K562 (cell line): Measurements from ENCODE around the gene MTHFR. TPM values are rescaled to one million over a fixed set of nuclear protein-coding genes. Genes with fewer than 3 reads are reported as not detected.

Experiments used
- RBM14 ChIP-seq: fragments of 200-400 bp; formaldehyde crosslinking; IDR thresholded peaks from 2 replicates; pipeline ENCODE4 v1.6.1; 2018; ENCODE audit warnings: low read depth, mild to moderate bottlenecking, low read length, moderate library complexity, borderline replicate concordance; ENCODE audit not compliant: insufficient read depth
- SMAD3 ChIP-seq: fragments of 450-650 bp; formaldehyde crosslinking; conservative IDR thresholded peaks from 2 replicates; pipeline ENCODE4 v1.4.0; 2020; ENCODE audit warnings: mild to moderate bottlenecking
- STAT5A ChIP-seq: IDR thresholded peaks from 2 replicates; pipeline ENCODE4 v1.6.1; 2012; ENCODE audit warnings: low read length, inconsistent platforms, borderline replicate concordance
- polyA plus RNA-seq, 8 experiments: library from polyadenylated mRNA; depleted of rRNA in 4 of 8; stranded (reverse) in 5 of 8; unstranded in 3 of 8; fragments of >200 nt; fragmentation: Nextera tagmentation in 2 of 8; fragmentation: Illumina TruSeq in 1 of 8; extraction: Ambion mirVana in 2 of 8; extraction: Trizol in 1 of 8; gene quantifications; 2 replicates each; pipeline versions ENCODE4 v1.2.1 to v1.2.3, GENCODE V29; 2011 to 2014; ENCODE audit warnings: inconsistent platforms in 1 of 8, missing spikeins in 1 of 8
- total RNA-seq, 7 experiments: library from RNA; depleted of rRNA in 6 of 7; stranded (reverse); fragments of >200 nt in 6 of 7; fragmentation: Illumina TruSeq in 2 of 7; extraction: Trizol in 2 of 7; gene quantifications; 2 replicates each; pipeline versions ENCODE4 v1.2.1 to v1.2.3, GENCODE V29; 2011 to 2021; ENCODE audit warnings: low replicate concordance in 1 of 7
- TF ChIP-seq, protein P1 (sequence below): fragments of 250-450 bp; sonication (Bioruptor Pico); IDR thresholded peaks from 2 replicates; pipeline ENCODE4 v1.8.0; 2021; ENCODE audit warnings: borderline replicate concordance, mild to moderate bottlenecking, moderate library complexity; ENCODE audit not compliant: poor library complexity, severe bottlenecking
- TF ChIP-seq, protein P2 (sequence below): fragments of 250-450 bp; sonication (Bioruptor Pico); IDR thresholded peaks from 2 replicates; pipeline ENCODE4 v1.5.0; 2020; ENCODE audit warnings: mild to moderate bottlenecking, borderline replicate concordance
- TF ChIP-seq, protein P3 (sequence below): fragments of 450-650 bp; IDR thresholded peaks from 2 replicates; pipeline ENCODE4 v1.6.1; 2018; ENCODE audit not compliant: partially characterized antibody
- TF ChIP-seq, protein P4 (sequence below): fragments of 250-450 bp; sonication (Bioruptor Pico); IDR thresholded peaks from 2 replicates; pipeline ENCODE4 v1.4.0; 2020; ENCODE audit warnings: mild to moderate bottlenecking
- TF ChIP-seq, protein P5 (sequence below): fragments of 450-650 bp; IDR thresholded peaks from 2 replicates; pipeline ENCODE4 v1.6.1; 2014; ENCODE audit warnings: low read depth, mild to moderate bottlenecking, moderate library complexity, borderline replicate concordance

Gene MTHFR
- total and polyA plus RNA-seq, 9 of the 15 experiments (the other 6 are each of a cell fraction or from before 2014, with no cell fraction given), result 5.0 to 104 (median 62.6) TPM

DNA sequence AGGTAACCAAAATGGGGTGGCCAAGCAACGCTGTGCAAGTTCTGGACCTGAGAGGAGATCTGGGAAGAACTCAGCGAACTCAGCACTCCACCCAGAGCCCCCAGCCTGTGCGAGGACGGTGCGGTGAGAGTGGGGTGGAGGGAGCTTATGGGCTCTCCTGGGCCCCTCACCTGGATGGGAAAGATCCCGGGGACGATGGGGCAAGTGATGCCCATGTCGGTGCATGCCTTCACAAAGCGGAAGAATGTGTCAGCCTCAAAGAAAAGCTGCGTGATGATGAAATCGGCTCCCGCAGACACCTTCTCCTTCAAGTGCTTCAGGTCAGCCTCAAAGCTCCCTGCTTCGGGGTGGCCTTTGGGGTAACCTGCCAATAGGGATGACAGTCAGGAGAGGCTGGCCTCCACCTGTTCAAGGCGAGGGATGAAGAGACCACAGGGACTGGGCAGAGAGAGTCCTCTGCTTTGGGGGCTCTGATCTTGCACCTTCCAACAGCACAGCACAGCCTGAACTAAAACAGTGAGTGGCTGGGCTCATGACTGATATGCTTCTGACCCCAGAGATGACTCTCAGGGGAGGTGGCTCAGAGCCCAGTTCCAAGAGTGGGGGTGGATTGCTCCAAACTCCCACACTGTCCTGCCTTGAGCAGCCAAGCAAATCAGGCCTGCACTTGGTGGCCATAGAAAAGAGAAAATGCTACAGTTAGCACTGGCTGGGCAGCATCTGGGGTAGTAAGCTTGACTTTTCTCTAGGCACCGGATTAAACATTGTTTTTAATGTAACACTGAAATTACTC is 9.5 kb downstream of the MTHFR start (continued):
- TF ChIP-seq, protein P1, sequence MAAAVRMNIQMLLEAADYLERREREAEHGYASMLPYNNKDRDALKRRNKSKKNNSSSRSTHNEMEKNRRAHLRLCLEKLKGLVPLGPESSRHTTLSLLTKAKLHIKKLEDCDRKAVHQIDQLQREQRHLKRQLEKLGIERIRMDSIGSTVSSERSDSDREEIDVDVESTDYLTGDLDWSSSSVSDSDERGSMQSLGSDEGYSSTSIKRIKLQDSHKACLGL (CRISPR knock-in tag), result peak; percentile 4
- TF ChIP-seq STAT5A, result no peak
- TF ChIP-seq, protein P2, sequence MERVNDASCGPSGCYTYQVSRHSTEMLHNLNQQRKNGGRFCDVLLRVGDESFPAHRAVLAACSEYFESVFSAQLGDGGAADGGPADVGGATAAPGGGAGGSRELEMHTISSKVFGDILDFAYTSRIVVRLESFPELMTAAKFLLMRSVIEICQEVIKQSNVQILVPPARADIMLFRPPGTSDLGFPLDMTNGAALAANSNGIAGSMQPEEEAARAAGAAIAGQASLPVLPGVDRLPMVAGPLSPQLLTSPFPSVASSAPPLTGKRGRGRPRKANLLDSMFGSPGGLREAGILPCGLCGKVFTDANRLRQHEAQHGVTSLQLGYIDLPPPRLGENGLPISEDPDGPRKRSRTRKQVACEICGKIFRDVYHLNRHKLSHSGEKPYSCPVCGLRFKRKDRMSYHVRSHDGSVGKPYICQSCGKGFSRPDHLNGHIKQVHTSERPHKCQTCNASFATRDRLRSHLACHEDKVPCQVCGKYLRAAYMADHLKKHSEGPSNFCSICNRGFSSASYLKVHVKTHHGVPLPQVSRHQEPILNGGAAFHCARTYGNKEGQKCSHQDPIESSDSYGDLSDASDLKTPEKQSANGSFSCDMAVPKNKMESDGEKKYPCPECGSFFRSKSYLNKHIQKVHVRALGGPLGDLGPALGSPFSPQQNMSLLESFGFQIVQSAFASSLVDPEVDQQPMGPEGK (CRISPR knock-in tag), result no peak
- TF ChIP-seq, protein P3, sequence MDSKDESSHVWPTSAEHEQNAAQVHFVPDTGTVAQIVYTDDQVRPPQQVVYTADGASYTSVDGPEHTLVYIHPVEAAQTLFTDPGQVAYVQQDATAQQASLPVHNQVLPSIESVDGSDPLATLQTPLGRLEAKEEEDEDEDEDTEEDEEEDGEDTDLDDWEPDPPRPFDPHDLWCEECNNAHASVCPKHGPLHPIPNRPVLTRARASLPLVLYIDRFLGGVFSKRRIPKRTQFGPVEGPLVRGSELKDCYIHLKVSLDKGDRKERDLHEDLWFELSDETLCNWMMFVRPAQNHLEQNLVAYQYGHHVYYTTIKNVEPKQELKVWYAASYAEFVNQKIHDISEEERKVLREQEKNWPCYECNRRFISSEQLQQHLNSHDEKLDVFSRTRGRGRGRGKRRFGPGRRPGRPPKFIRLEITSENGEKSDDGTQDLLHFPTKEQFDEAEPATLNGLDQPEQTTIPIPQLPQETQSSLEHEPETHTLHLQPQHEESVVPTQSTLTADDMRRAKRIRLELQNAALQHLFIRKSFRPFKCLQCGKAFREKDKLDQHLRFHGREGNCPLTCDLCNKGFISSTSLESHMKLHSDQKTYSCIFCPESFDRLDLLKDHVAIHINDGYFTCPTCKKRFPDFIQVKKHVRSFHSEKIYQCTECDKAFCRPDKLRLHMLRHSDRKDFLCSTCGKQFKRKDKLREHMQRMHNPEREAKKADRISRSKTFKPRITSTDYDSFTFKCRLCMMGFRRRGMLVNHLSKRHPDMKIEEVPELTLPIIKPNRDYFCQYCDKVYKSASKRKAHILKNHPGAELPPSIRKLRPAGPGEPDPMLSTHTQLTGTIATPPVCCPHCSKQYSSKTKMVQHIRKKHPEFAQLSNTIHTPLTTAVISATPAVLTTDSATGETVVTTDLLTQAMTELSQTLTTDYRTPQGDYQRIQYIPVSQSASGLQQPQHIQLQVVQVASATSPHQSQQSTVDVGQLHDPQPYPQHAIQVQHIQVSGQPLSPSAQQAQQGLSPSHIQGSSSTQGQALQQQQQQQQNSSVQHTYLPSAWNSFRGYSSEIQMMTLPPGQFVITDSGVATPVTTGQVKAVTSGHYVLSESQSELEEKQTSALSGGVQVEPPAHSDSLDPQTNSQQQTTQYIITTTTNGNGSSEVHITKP, result no peak
- TF ChIP-seq, protein P4, sequence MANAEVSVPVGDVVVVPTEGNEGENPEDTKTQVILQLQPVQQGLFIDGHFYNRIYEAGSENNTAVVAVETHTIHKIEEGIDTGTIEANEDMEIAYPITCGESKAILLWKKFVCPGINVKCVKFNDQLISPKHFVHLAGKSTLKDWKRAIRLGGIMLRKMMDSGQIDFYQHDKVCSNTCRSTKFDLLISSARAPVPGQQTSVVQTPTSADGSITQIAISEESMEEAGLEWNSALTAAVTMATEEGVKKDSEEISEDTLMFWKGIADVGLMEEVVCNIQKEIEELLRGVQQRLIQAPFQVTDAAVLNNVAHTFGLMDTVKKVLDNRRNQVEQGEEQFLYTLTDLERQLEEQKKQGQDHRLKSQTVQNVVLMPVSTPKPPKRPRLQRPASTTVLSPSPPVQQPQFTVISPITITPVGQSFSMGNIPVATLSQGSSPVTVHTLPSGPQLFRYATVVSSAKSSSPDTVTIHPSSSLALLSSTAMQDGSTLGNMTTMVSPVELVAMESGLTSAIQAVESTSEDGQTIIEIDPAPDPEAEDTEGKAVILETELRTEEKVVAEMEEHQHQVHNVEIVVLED (CRISPR knock-in tag), result peak; percentile 42; the same call in 1 of the 2 replicates
- TF ChIP-seq RBM14, result no peak
- TF ChIP-seq, protein P5, sequence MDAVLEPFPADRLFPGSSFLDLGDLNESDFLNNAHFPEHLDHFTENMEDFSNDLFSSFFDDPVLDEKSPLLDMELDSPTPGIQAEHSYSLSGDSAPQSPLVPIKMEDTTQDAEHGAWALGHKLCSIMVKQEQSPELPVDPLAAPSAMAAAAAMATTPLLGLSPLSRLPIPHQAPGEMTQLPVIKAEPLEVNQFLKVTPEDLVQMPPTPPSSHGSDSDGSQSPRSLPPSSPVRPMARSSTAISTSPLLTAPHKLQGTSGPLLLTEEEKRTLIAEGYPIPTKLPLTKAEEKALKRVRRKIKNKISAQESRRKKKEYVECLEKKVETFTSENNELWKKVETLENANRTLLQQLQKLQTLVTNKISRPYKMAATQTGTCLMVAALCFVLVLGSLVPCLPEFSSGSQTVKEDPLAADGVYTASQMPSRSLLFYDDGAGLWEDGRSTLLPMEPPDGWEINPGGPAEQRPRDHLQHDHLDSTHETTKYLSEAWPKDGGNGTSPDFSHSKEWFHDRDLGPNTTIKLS, result peak; percentile 42; the same call in 1 of the 2 replicates
- peak; percentile 70; the same call in 1 of the 2 replicates for TF ChIP-seq SMAD3 (CRISPR knock-in tag)
